ENCODE results near the gene AQP12A.
"Not testable (repeated sequence)": the region's sequence is repeated elsewhere in the genome, so short reads cannot be mapped to it uniquely, and the experiment has no call there.

AQP12A gene

GRCh38 chr2:240691631-240692420 is at the start of gene AQP12A:
Gene AQP12A (plus strand): TSS chr2:240691866. CDS start chr2:240691914, 48 bp downstream.
- H3K4me3 Mint-ChIP-seq = peak within 1 kb of the TSS; percentile 16
- DNase-seq (ENCODE audit: low spot score in 2 of 2) = peak in 1 of 2 donors; percentile 5
- not testable (repeated sequence) for H3K27ac Mint-ChIP-seq (ENCODE audit: low read depth); H3K9me3 Mint-ChIP-seq; ATAC-seq (replicated peaks; ENCODE audit: extremely low read depth, poor library complexity, severe bottlenecking); H3K36me3 Mint-ChIP-seq (ENCODE audit: insufficient read depth); H3K4me1 Mint-ChIP-seq; H3K27me3 Mint-ChIP-seq

GRCh38 chr2:240642061-240642805 is 49.4 kb upstream of the AQP12A start:
- Mint-ChIP-seq H3K9me3 (no peaks in the 10 kb centered on the region), H3K4me3 (no peak overlapping the region), H3K27ac (ENCODE audit: low read depth) (no peak overlapping the region), H3K36me3 (ENCODE audit: insufficient read depth) (peaks cover 7% of the 10 kb centered on the region), H3K4me1 (peaks cover 8% of the 10 kb centered on the region), H3K27me3 (peaks cover 2% of the 10 kb centered on the region)
- DNase-seq (ENCODE audit: low spot score in 2 of 2) (no peak), ATAC-seq (replicated peaks; ENCODE audit: extremely low read depth, poor library complexity, severe bottlenecking) (no peak)

GRCh38 chr2:240642806-240643092 is 48.9 kb upstream of the AQP12A start:
- ATAC-seq (replicated peaks; ENCODE audit: extremely low read depth, poor library complexity, severe bottlenecking) (no peak), DNase-seq (ENCODE audit: low spot score in 2 of 2) (no peak)
- no peak overlapping the region for H3K4me3 Mint-ChIP-seq
- no peaks in the 10 kb centered on the region for H3K9me3 Mint-ChIP-seq
- H3K36me3 Mint-ChIP-seq (ENCODE audit: insufficient read depth) = peaks cover 5% of the 10 kb centered on the region
- H3K27ac Mint-ChIP-seq (ENCODE audit: low read depth) = no peak overlapping the region
- peaks cover 7% of the 10 kb centered on the region for H3K27me3 Mint-ChIP-seq
- H3K4me1 Mint-ChIP-seq = peaks cover 8% of the 10 kb centered on the region

- ATAC-seq (replicated peaks; ENCODE audit: extremely low read depth, poor library complexity, severe bottlenecking) (no peak), DNase-seq (ENCODE audit: low spot score in 2 of 2) (no peak)
- peaks cover 5% of the 10 kb centered on the region for H3K36me3 Mint-ChIP-seq (ENCODE audit: insufficient read depth)
- H3K27ac Mint-ChIP-seq (ENCODE audit: low read depth) = no peak overlapping the region
- peaks cover 12% of the 10 kb centered on the region for H3K27me3 Mint-ChIP-seq
- H3K4me1 Mint-ChIP-seq = peaks cover 8% of the 10 kb centered on the region
- no peaks in the 10 kb centered on the region for H3K9me3 Mint-ChIP-seq
- no peak overlapping the region for H3K4me3 Mint-ChIP-seq
These were observed 48.4 kb upstream of the AQP12A start for GRCh38 chr2:240643093-240643810.

GRCh38 chr2:240643811-240644150 is 47.9 kb upstream of the AQP12A start:
- DNase-seq (ENCODE audit: low spot score in 2 of 2) (no peak), ATAC-seq (replicated peaks; ENCODE audit: extremely low read depth, poor library complexity, severe bottlenecking) (no peak)
- peaks cover 17% of the 10 kb centered on the region for H3K27me3 Mint-ChIP-seq
- H3K36me3 Mint-ChIP-seq (ENCODE audit: insufficient read depth) = peaks cover 5% of the 10 kb centered on the region
- H3K4me1 Mint-ChIP-seq = peaks cover 8% of the 10 kb centered on the region
- H3K4me3 Mint-ChIP-seq = no peak overlapping the region
- H3K27ac Mint-ChIP-seq (ENCODE audit: low read depth) = peak overlapping the region; percentile 41
- H3K9me3 Mint-ChIP-seq = no peaks in the 10 kb centered on the region

GRCh38 chr2:240644171-240644651 is 47.5 kb upstream of the AQP12A start:
- Mint-ChIP-seq H3K4me1 (peaks cover 8% of the 10 kb centered on the region), H3K27ac (ENCODE audit: low read depth) (peak overlapping the region; percentile 41)

GRCh38 chr2:240644859-240645301 is 46.8 kb upstream of the AQP12A start:
- DNase-seq (ENCODE audit: low spot score in 2 of 2) (no peak), ATAC-seq (replicated peaks; ENCODE audit: extremely low read depth, poor library complexity, severe bottlenecking) (no peak)
- peaks cover 8% of the 10 kb centered on the region for H3K4me1 Mint-ChIP-seq
- peak overlapping the region; percentile 41 for H3K27ac Mint-ChIP-seq (ENCODE audit: low read depth)
- H3K9me3 Mint-ChIP-seq = no peaks in the 10 kb centered on the region
- peaks cover 5% of the 10 kb centered on the region for H3K36me3 Mint-ChIP-seq (ENCODE audit: insufficient read depth)
- H3K4me3 Mint-ChIP-seq = no peak overlapping the region
- H3K27me3 Mint-ChIP-seq = peaks cover 28% of the 10 kb centered on the region

More at GRCh38 chr2:240644171-240644651, 47.5 kb upstream of the AQP12A start:
- H3K36me3 Mint-ChIP-seq (ENCODE audit: insufficient read depth) = peaks cover 5% of the 10 kb centered on the region
- H3K27me3 Mint-ChIP-seq = peaks cover 21% of the 10 kb centered on the region
- DNase-seq (ENCODE audit: low spot score in 2 of 2) (peak in 1 of 2 donors; percentile 11), ATAC-seq (replicated peaks; ENCODE audit: extremely low read depth, poor library complexity, severe bottlenecking) (no peak)
- H3K9me3 Mint-ChIP-seq = no peaks in the 10 kb centered on the region
- no peak overlapping the region for H3K4me3 Mint-ChIP-seq

- peaks cover 8% of the 10 kb centered on the region for H3K4me1 Mint-ChIP-seq
- no peak for ATAC-seq (replicated peaks; ENCODE audit: extremely low read depth, poor library complexity, severe bottlenecking)
- DNase-seq (ENCODE audit: low spot score in 2 of 2) = no peak
- no peak overlapping the region for H3K4me3 Mint-ChIP-seq
- H3K27me3 Mint-ChIP-seq = peaks cover 29% of the 10 kb centered on the region
- H3K9me3 Mint-ChIP-seq = no peaks in the 10 kb centered on the region
- H3K27ac Mint-ChIP-seq (ENCODE audit: low read depth) = no peak overlapping the region
- H3K36me3 Mint-ChIP-seq (ENCODE audit: insufficient read depth) = peaks cover 5% of the 10 kb centered on the region
These were observed 46.3 kb upstream of the AQP12A start for GRCh38 chr2:240645346-240645745.

- peak overlapping the region; percentile 53 for H3K4me3 Mint-ChIP-seq
- peaks cover 8% of the 10 kb centered on the region for H3K4me1 Mint-ChIP-seq
- H3K27me3 Mint-ChIP-seq = peaks cover 33% of the 10 kb centered on the region
- DNase-seq (ENCODE audit: low spot score in 2 of 2) (no peak), ATAC-seq (replicated peaks; ENCODE audit: extremely low read depth, poor library complexity, severe bottlenecking) (no peak)
- H3K9me3 Mint-ChIP-seq = no peaks in the 10 kb centered on the region
- peak overlapping the region; percentile 82 for H3K27ac Mint-ChIP-seq (ENCODE audit: low read depth)
- H3K36me3 Mint-ChIP-seq (ENCODE audit: insufficient read depth) = peaks cover 5% of the 10 kb centered on the region
These were observed 45.9 kb upstream of the AQP12A start for GRCh38 chr2:240645801-240646175.

GRCh38 chr2:240646176-240646899 is 45.3 kb upstream of the AQP12A start:
- Mint-ChIP-seq H3K36me3 (ENCODE audit: insufficient read depth) (peaks cover 5% of the 10 kb centered on the region), H3K9me3 (no peaks in the 10 kb centered on the region), H3K27me3 (peaks cover 39% of the 10 kb centered on the region), H3K4me3 (peak overlapping the region; percentile 53), H3K27ac (ENCODE audit: low read depth) (peak overlapping the region; percentile 82), H3K4me1 (peaks cover 8% of the 10 kb centered on the region)
- ATAC-seq (replicated peaks; ENCODE audit: extremely low read depth, poor library complexity, severe bottlenecking) (peak; percentile 80), DNase-seq (ENCODE audit: low spot score in 2 of 2) (peak; percentile 24 to 60)

- Mint-ChIP-seq H3K36me3 (ENCODE audit: insufficient read depth) (peaks cover 5% of the 10 kb centered on the region), H3K4me3 (no peak overlapping the region), H3K4me1 (peaks cover 8% of the 10 kb centered on the region), H3K9me3 (no peaks in the 10 kb centered on the region), H3K27ac (ENCODE audit: low read depth) (peak overlapping the region; percentile 74), H3K27me3 (peaks cover 42% of the 10 kb centered on the region)
- no peak for DNase-seq (ENCODE audit: low spot score in 2 of 2)
- no peak for ATAC-seq (replicated peaks; ENCODE audit: extremely low read depth, poor library complexity, severe bottlenecking)
These were observed 44.7 kb upstream of the AQP12A start for GRCh38 chr2:240646900-240647502.
